ENCODE data around the gene RGL3.
A peak's percentile ranks its signal among the peaks of the same experiment; 100 is the strongest.
"Not testable (repeated sequence)": the region's sequence is repeated elsewhere in the genome, so short reads cannot be mapped to it uniquely, and the experiment has no call there.

The RGL3 gene

GRCh38 chr19:11380653-11381537 is 38.2 kb downstream of the RGL3 start:
- peak; percentile 99 for DNase-seq

- DNase-seq, result no peak
Observed at GRCh38 chr19:11379857-11380350, 39.2 kb downstream of the RGL3 start.

GRCh38 chr19:11379269-11379845 is 39.8 kb downstream of the RGL3 start:
- not testable (repeated sequence) for DNase-seq

- DNase-seq, result peak; percentile 71
Observed at GRCh38 chr19:11378319-11379189, 40.6 kb downstream of the RGL3 start.

- DNase-seq, result no peak
Observed at GRCh38 chr19:11377756-11378155, 41.4 kb downstream of the RGL3 start.

GRCh38 chr19:11377237-11377636 is 41.9 kb downstream of the RGL3 start:
- peak; percentile 10 for DNase-seq

GRCh38 chr19:11375143-11375948 is 43.8 kb downstream of the RGL3 start:
- DNase-seq, result peak; percentile 63

- peak; percentile 99 for DNase-seq
Observed at GRCh38 chr19:11374433-11375142, 44.5 kb downstream of the RGL3 start, which contains the start of gene SWSAP1. Gene SWSAP1 (plus strand): TSS chr19:11374666. CDS start chr19:11374681, 15 bp downstream.

GRCh38 chr19:11373885-11374432 is 45.2 kb downstream of the RGL3 start:
- no peak for DNase-seq

GRCh38 chr19:11373166-11373884 is 45.8 kb downstream of the RGL3 start:
- DNase-seq, result peak; percentile 55

- no peak for DNase-seq
Observed at GRCh38 chr19:11370744-11371143, 48.4 kb downstream of the RGL3 start.

- DNase-seq, result peak; percentile 80
Observed at GRCh38 chr19:11367528-11367927, 51.6 kb downstream of the RGL3 start.

GRCh38 chr19:11365557-11366117 is 53.5 kb downstream of the RGL3 start:
- no peak for DNase-seq

GRCh38 chr19:11364935-11365334 is 54.2 kb downstream of the RGL3 start:
- no peak for DNase-seq

GRCh38 chr19:11364296-11364904 is 54.7 kb downstream of the RGL3 start:
- DNase-seq, result no peak

- DNase-seq, result no peak
Observed at GRCh38 chr19:11363881-11364280, 55.2 kb downstream of the RGL3 start.

- peak; percentile 63 for DNase-seq
Observed at GRCh38 chr19:11361771-11362731, 57.1 kb downstream of the RGL3 start.

GRCh38 chr19:11361037-11361770 is 57.9 kb downstream of the RGL3 start:
- DNase-seq, result peak; percentile 64

All from NCI-H82 (cell line).